ENCODE results near the gene SLC25A45.
A peak's percentile ranks its signal among the peaks of the same experiment; 100 is the strongest.

DNA sequence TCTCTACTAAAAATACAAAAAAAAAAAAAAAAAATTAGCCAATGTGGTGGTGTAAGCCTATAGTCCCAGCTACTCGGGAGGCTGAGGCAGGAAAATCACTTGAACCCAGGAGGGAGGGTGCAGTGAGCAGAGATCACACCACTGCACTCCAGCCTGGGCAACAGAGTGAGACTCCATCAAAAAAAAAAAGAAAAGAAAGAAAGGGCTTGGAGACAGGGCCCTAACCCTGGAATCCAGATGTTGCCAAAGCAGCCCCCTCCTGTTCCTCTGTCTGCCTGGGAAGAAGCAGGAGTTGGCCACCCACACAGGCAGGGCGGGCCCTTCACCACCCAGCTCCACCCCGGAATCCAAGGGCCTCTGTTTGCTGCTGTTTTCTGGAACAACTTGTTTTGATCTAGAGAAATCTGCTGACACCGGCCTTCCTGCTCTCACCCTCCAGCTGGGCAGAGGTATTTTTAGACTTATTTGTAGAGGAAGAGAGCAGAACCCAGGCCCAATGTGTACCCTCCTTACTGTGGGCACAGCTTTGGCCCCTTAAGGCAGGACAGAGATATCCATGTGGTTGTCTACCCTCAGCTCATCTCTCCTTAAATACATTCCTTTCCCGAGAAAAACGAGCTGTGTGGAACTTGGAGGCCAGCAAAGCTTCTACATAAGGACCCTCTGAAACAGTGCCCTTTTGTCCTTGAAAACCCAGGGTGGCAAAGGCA, 37.5 kb upstream of the SLC25A45 start:
- peak in 1 of 2 donors; percentile 38 for TF ChIP-seq POLR2A (IDR thresholded peaks at IDR 0.05)
- TF ChIP-seq, protein P1, sequence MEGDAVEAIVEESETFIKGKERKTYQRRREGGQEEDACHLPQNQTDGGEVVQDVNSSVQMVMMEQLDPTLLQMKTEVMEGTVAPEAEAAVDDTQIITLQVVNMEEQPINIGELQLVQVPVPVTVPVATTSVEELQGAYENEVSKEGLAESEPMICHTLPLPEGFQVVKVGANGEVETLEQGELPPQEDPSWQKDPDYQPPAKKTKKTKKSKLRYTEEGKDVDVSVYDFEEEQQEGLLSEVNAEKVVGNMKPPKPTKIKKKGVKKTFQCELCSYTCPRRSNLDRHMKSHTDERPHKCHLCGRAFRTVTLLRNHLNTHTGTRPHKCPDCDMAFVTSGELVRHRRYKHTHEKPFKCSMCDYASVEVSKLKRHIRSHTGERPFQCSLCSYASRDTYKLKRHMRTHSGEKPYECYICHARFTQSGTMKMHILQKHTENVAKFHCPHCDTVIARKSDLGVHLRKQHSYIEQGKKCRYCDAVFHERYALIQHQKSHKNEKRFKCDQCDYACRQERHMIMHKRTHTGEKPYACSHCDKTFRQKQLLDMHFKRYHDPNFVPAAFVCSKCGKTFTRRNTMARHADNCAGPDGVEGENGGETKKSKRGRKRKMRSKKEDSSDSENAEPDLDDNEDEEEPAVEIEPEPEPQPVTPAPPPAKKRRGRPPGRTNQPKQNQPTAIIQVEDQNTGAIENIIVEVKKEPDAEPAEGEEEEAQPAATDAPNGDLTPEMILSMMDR (IDR thresholded peaks at IDR 0.05) = no peak
